Natural killer cell treated with Interleukin-12 subunit alpha and Interleukin-12 subunit beta and Interleukin-15 and Interleukin-18, amount 100 ng/mL, for 72 hours (primary cell): ENCODE measurements around the gene INSIG2. TPM values are rescaled to one million over a fixed set of nuclear protein-coding genes. Genes with fewer than 3 reads are reported as not detected.
"Not testable (repeated sequence)": the region's sequence is repeated elsewhere in the genome, so short reads cannot be mapped to it uniquely, and the experiment has no call there.

ENCODE experiments used
- ATAC-seq, 2 donors: fragments of 150-1000 bp; cut with Tn5 transposase in 1 of 2; sonication (Bioruptor Pico), chemical (Tn5 transposase) in 1 of 2; 2 replicates each; pipeline ENCODE4 v1.10.0; 2021
- DNase-seq: peaks from one replicate; pipeline ENCODE4 v3.0.0; 2022; ENCODE audit warnings: low spot score
- H3K27ac Mint-ChIP-seq, 2 donors: 1 replicate in 1 of 2; 2 replicates in 1 of 2; pipeline ENCODE4 v1.8.0; 2022; ENCODE audit warnings: mixed read lengths in 2 of 2, mild to moderate bottlenecking in 1 of 2, moderate library complexity in 1 of 2
- H3K27me3 Mint-ChIP-seq, 2 donors: 1 replicate in 1 of 2; 2 replicates in 1 of 2; pipeline ENCODE4 v1.8.0; 2022; ENCODE audit warnings: mixed read lengths in 2 of 2
- H3K36me3 Mint-ChIP-seq: one replicate; pipeline ENCODE4 v1.8.0; 2022; ENCODE audit warnings: mixed read lengths
- H3K4me1 Mint-ChIP-seq, 2 donors: 1 replicate in 1 of 2; 2 replicates in 1 of 2; pipeline ENCODE4 v1.8.0; 2022; ENCODE audit warnings: low read depth in 2 of 2, mixed read lengths in 2 of 2, mild to moderate bottlenecking in 1 of 2
- H3K4me3 Mint-ChIP-seq: one replicate; pipeline ENCODE4 v1.8.0; 2022; ENCODE audit warnings: mixed read lengths
- H3K9me3 Mint-ChIP-seq: 2 replicates; pipeline ENCODE4 v1.8.0; 2022; ENCODE audit warnings: mixed read lengths
- total RNA-seq, 2 donors: library from RNA; stranded (reverse); gene quantifications; one replicate each; pipeline ENCODE4 v1.2.3, GENCODE V29; 2022

Gene INSIG2
- total RNA-seq, 2 donors from 2014 or later, result 21.7 to 47.7 TPM

DNA sequence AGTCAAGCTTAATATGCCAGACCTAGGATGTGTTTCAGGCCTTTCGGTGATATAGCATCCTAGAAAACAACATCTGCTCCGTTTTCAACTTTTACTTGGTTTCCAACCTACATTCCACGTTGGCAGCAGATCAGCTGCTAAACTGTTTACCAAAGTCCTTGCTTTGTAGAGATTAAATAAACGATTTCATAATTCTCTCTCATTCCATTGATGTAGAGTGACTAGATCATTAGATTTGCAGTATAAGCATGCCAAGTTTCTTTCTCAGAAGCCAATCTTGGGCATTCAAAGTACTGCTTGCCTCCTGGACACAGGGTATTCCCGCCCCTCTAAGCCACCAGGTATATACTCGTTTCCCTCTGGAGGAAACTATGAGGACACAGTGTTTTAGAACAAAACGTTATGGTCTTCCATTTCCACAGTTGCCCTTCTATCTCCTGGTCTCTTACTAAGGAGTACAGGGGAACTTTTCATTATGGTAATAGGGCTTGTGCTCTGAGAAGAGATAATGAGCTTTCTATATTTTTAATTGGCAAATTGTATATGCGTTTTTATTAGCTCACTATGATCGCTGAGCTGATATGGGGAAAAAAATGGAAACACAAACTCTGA is 10.5 kb upstream of the INSIG2 start:
- no peak overlapping the region for H3K27ac Mint-ChIP-seq
- ATAC-seq (no peak), DNase-seq (no peak)
- H3K27me3 Mint-ChIP-seq, result peaks cover 45 to 60% of the 10 kb centered on the region in 2 donors
- no peaks in the 10 kb centered on the region for H3K9me3 Mint-ChIP-seq
- no peak overlapping the region for H3K4me3 Mint-ChIP-seq
- H3K36me3 Mint-ChIP-seq, result no peaks in the 10 kb centered on the region
- H3K4me1 Mint-ChIP-seq, result no peaks in the 10 kb centered on the region

DNA sequence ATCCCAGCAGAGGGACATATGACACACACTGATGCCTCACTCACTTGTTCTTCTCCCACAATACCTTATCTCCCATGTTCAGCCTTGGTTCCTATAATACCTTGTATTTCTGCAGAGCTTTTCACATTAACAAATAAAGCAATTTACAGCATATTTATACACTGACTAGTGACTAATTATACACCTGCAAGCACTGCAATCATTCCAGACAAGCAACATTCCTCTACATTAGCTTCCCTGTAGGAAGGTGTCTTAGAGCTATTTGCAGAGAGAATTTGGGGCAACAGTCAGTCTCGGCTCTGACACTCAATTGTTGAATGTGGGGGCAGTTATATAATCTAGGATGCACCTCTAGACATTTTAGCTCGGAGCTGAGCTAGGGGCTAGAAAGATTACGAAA is 9.5 kb upstream of the INSIG2 start:
- Mint-ChIP-seq H3K9me3 (no peaks in the 10 kb centered on the region), H3K27me3 (peaks cover 37 to 54% of the 10 kb centered on the region in 2 donors), H3K36me3 (no peaks in the 10 kb centered on the region), H3K27ac (no peak overlapping the region), H3K4me3 (no peak overlapping the region), H3K4me1 (no peaks in the 10 kb centered on the region)
- ATAC-seq (no peak), DNase-seq (no peak)

DNA sequence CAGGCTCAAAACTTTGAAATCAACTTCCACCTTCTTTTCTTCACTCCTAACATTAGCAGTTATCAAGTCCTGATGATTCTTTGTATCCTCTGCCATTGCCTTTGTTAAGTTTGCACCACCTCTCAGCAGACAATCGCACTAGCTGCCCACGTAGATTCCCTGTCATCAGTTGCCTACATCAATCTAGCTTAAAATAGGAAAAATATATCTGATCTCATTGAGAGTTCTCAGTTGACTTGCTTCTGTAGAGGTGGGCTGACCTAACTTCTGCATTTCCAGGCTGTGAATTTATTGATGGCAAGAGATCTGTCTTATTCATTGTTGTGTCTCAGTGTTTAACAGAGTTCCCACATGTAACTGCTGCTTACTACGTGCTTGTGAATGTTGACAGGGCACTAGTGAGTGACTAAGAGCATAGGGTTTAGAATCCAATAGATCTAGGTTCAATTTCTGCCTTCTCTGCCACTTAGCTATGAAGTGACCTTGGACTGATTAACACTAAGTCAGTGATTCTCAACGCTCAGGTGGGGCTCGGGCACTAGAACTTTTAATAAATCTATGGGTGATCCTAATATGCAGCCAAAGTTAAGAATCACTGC is 3.7 kb upstream of the INSIG2 start:
- Mint-ChIP-seq H3K27ac (no peak overlapping the region), H3K36me3 (no peaks in the 10 kb centered on the region)

DNA sequence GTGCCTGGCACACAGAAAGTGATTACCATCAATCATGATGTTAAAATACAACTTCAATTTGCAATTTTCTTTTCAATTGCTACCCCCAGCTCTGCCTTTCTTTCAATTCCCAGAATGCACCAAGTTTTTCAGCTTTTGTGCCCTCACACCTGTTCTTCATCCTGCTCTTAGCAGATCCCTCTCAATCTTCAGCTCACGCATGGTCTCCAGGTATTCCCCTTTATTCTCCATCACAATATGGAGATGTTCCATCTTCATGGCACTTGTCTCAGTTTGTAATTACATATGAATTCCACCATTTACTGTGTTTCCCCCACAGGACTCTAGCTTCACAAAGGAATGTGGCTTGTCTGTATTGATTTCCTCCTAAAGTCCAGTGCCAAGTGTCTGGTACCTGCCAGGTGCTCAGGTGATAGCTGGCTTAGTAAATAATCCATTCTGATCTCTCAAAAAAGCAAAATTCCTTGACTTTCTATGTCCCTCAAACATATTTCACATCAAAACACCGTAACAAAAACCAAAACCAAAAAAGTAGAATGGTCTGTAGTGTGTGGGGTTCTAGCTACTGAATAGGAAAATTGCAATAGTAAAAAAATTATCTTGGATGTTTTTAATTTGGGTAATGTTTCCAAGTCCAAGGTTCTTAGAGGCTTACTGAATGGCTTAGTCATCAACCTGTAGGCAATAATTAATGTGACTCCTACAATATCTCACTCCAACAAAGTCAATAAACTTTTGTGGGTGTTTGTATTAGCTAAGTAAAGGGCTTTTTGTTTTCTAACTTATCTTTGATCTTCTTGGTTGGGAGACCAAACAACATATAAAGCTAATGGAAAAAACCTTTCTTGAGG is 2.9 kb upstream of the INSIG2 start:
- no peaks in the 10 kb centered on the region for H3K9me3 Mint-ChIP-seq
- ATAC-seq (no peak), DNase-seq (no peak)
- no peaks in the 10 kb centered on the region for H3K36me3 Mint-ChIP-seq
- H3K4me3 Mint-ChIP-seq, result no peak overlapping the region
- peaks cover 0 to 9% of the 10 kb centered on the region in 2 donors for H3K4me1 Mint-ChIP-seq
- H3K27ac Mint-ChIP-seq, result no peak overlapping the region
- H3K27me3 Mint-ChIP-seq, result peaks cover 13 to 30% of the 10 kb centered on the region in 2 donors

More for the DNA sequence above, 3.7 kb upstream of the INSIG2 start:
- ATAC-seq, result no peak
- H3K4me3 Mint-ChIP-seq, result no peak overlapping the region
- H3K4me1 Mint-ChIP-seq, result peaks cover 0 to 9% of the 10 kb centered on the region in 2 donors
- DNase-seq, result no peak
- no peaks in the 10 kb centered on the region for H3K9me3 Mint-ChIP-seq
- H3K27me3 Mint-ChIP-seq, result peaks cover 19 to 39% of the 10 kb centered on the region in 2 donors

DNA sequence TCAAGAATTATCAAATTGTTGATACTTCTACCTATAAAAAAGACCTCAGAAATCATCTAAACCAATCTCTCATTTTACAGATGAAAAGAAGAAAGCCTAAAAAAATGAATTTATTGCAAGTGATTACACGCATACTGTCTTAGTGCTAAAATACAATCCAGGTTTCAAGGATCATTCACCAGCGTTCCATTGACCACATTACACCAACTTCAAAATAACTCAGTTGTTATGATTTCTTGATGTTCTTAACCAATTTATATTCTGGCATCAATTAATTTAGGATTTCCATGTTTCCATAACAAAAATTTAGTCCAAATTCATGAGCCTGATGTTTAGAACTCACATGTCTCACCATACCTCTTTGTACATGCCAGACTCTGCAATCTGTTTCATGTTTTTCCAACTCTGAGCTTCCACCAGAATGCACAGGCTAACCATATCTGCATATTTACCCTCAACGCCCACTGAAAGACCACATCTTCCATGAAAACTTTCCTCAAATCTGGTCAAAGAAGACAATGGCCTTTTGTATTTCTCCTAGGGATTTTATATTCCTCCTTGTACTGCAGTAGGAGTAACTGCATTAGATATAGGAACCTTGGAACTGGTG is 2.1 kb upstream of the INSIG2 start:
- no peak overlapping the region for H3K4me3 Mint-ChIP-seq
- no peak overlapping the region for H3K27ac Mint-ChIP-seq
- H3K4me1 Mint-ChIP-seq, result peaks cover 0 to 9% of the 10 kb centered on the region in 2 donors
- no peaks in the 10 kb centered on the region for H3K9me3 Mint-ChIP-seq
- peaks cover 12 to 25% of the 10 kb centered on the region in 2 donors for H3K27me3 Mint-ChIP-seq
- ATAC-seq (no peak), DNase-seq (no peak)
- no peaks in the 10 kb centered on the region for H3K36me3 Mint-ChIP-seq

DNA sequence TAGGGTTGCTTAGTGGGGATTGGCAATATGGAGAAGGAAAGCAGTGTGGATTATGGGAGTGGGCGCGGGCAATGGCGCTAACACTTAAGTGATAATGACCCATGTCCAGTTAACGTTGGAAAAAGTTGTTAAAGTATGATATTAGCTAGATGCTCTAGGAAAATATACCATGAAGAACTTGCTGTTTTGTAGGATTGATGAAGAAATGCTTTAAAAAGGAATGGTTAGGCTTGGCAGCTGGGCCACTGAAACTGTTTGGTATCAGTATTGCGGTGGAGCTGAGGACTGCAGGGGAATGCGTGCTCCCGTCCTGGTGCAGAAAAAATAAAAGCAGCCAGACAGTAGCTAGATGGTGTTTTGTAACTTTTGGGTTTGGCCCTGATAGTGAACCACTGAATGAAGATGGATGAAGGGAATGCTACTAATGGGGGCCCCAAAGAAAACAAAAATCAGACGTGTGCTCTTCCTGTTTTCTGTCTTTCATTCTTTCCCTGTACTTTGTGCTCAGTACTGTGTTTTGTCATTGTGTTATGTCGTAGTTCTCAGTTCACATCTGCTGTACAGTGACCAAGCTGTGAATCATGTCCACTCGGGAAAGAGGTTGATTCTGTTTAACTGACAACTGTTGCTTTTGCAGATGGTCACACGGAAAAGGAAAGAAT is 999 bp downstream of the INSIG2 start:
- Mint-ChIP-seq H3K27ac (peak overlapping the region in 1 of 2 donors; percentile 85), H3K9me3 (no peaks in the 10 kb centered on the region), H3K27me3 (peaks cover 5 to 10% of the 10 kb centered on the region in 2 donors), H3K36me3 (no peaks in the 10 kb centered on the region), H3K4me1 (peaks cover 4 to 16% of the 10 kb centered on the region in 2 donors), H3K4me3 (peak overlapping the region; percentile 92)
- DNase-seq (no peak), ATAC-seq (no peak)

DNA sequence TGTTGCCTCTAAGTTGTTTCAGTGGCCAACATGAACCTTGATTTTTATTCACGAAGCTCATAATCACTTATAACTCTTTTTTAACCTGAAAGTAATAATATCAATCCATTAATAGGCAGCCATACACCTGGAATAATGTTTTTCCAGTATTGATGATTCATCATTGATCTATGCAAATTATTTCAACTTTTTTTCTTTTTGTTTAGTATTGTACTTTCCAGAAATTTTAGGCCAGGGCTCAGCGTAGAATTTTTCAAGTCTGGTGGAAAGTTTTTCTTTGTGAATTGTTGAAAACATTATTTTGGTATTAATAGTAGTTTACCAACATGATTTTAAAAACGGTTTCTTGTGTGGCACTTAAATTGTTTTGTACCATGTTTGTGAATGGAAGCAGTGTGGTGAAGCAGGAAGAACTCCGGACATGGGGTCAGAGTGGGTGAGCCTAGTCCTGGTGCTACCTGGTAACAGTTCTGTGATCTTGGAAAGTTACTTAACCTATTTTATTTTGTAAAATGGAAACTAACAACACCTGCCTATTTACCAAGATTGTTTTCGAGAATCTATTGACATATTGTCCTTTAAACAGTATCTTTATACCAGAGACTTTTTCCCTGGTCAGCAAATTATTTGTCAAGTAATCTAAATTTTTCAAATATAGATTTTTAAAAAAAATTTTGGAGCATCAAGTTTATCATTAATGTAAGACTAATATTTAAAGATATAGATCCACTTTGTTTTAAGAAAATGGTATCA is 2.3 kb downstream of the INSIG2 start:
- no peak for ATAC-seq
- H3K36me3 Mint-ChIP-seq, result no peaks in the 10 kb centered on the region

DNA sequence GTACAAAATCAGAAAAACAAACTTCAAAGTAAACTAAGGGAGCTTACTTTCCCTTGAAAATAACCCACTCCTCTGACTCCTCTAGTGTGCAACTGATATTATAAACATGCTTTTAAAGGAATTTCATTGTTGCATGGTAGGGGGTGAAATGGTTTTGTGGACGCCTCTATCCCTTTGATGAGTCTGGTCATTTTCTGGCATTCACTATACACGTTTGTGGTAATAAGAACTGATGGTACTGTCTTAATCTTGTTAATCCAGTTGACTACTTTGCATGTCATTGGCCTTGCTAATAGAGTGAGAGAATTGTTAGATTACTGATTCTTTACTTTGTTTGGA is 2.8 kb downstream of the INSIG2 start:
- Mint-ChIP-seq H3K27ac (no peak overlapping the region), H3K4me1 (peaks cover 6 to 19% of the 10 kb centered on the region in 2 donors), H3K9me3 (no peaks in the 10 kb centered on the region), H3K27me3 (no peaks in the 10 kb centered on the region), H3K36me3 (no peaks in the 10 kb centered on the region), H3K4me3 (no peak overlapping the region)
- ATAC-seq (no peak), DNase-seq (no peak)

More for the DNA sequence above, 2.3 kb downstream of the INSIG2 start:
- Mint-ChIP-seq H3K4me3 (peak overlapping the region; percentile 46), H3K9me3 (no peaks in the 10 kb centered on the region), H3K4me1 (peaks cover 5 to 19% of the 10 kb centered on the region in 2 donors), H3K27me3 (no peaks in the 10 kb centered on the region), H3K27ac (no peak overlapping the region)
- DNase-seq, result no peak

DNA sequence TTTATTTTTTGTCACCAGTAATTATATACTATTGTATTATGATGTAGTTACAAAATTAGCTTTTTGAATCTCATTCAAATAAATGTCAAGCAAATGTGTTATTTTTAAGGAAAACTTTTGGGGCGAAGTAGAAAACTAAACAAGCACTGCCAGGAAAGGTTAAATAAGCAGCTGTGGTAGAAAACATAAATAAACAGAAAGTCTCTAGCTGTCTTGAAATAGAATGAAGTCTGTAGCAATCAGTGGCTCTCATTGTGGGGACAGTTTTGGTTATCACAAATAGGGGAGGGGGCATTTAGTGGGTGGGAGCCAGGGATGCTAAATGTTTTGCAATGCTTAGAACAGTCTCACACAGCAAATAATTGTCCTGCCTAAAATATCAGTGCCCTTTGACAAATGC is 3.4 kb downstream of the INSIG2 start:
- Mint-ChIP-seq H3K9me3 (no peaks in the 10 kb centered on the region), H3K4me1 (peaks cover 6 to 19% of the 10 kb centered on the region in 2 donors), H3K27ac (no peak overlapping the region), H3K36me3 (no peaks in the 10 kb centered on the region), H3K4me3 (no peak overlapping the region), H3K27me3 (no peaks in the 10 kb centered on the region)
- no peak for DNase-seq
- ATAC-seq, result no peak

DNA sequence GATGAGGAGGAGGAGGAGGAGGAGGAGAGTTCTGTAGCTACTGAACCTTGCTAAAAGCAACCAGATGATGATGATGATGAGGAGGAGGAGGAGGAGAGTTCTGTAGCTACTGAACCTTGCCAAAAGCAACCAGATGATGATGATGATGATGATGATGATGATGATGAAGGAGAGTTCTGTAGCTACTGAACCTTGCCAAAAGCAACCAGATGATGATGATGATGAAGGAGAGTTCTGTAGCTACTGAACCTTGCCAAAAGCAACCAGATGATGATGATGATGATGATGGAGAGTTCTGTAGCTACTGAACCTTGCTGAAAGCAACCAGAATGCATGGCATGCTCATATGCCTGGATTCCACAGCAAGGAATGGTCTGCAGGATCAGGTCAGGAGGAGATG is 5.8 kb downstream of the INSIG2 start:
- DNase-seq, H3K36me3 Mint-ChIP-seq, H3K27ac Mint-ChIP-seq, H3K9me3 Mint-ChIP-seq, H3K4me3 Mint-ChIP-seq, ATAC-seq, H3K27me3 Mint-ChIP-seq: not testable (repeated sequence)
- H3K4me1 Mint-ChIP-seq, result peaks cover 22 to 23% of the 10 kb centered on the region in 2 donors

DNA sequence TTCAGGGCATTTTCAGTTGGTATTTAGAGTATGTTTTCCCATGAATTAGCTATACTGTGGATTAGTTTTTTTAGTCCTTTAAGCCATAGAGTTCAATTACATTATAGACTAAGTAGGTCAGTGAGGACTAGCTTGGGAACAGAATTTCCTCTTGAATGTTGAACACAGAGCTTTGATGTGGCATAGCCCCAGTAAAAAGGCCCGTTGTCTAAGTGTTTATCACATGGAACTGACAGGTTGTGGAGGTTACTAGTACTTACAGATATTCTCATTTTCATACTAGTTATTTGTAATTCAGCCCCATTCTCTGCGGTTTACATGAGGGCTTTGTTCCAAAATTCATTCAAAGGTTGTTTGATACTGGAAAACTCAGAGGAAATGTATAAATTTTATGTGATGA is 6.2 kb downstream of the INSIG2 start:
- no peak for DNase-seq
- Mint-ChIP-seq H3K9me3 (no peaks in the 10 kb centered on the region), H3K4me1 (peaks cover 22 to 24% of the 10 kb centered on the region in 2 donors), H3K36me3 (no peaks in the 10 kb centered on the region), H3K4me3 (no peak overlapping the region), H3K27ac (no peak overlapping the region), H3K27me3 (no peaks in the 10 kb centered on the region)
- ATAC-seq, result no peak

DNA sequence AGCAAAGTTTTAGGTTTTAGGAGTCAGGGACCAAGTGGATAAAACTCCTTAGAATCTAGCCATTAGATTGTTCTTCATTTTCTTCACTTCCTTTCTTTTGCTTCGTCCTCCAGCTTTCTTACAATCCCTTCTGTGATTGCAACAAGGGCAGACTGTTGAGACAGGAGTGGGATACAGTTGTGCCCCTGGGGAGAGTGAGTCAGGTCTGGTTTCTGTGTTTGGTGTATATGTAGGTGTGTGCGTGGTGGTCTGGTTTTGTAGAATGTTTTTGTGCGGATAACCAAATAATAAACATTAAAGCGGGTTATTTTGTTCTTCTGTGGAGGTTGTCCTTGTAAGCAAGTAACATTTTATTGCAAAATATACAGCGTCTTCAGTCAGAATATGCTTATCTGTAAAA is 7.3 kb downstream of the INSIG2 start:
- H3K27ac Mint-ChIP-seq, result no peak overlapping the region
- H3K27me3 Mint-ChIP-seq, result no peaks in the 10 kb centered on the region
- no peaks in the 10 kb centered on the region for H3K9me3 Mint-ChIP-seq
- no peak overlapping the region for H3K4me3 Mint-ChIP-seq
- peaks cover 30% of the 10 kb centered on the region in 2 donors for H3K4me1 Mint-ChIP-seq
- DNase-seq, result no peak
- H3K36me3 Mint-ChIP-seq, result no peaks in the 10 kb centered on the region
- ATAC-seq, result no peak

DNA sequence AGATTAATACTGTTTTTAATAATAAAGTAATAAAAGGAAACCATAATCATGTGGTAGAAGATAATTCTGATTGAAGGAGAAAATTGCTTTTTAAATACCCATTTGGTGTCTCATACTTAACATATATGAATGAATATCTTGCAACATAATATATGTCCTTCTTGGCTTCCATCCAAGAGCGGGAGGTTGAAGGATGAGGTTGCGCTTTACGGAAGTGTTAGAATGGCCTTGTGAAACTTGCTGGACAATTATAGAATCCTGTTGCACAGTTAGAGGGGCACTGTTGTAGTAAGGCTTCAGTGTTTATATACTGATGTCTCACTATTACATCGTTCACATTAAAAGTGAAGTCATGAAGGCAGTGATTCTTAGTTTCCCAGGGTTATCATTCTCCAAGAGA is 9.4 kb downstream of the INSIG2 start:
- DNase-seq (no peak), ATAC-seq (no peak)
- Mint-ChIP-seq H3K27ac (peak overlapping the region; percentile 19 to 61), H3K4me3 (peak overlapping the region; percentile 23), H3K4me1 (peaks cover 26 to 32% of the 10 kb centered on the region in 2 donors), H3K36me3 (no peaks in the 10 kb centered on the region), H3K27me3 (no peaks in the 10 kb centered on the region), H3K9me3 (no peaks in the 10 kb centered on the region)
